Thoracic aorta (tissue), 2 donors: ENCODE data around the gene GRK2. TPM values are rescaled to one million over a fixed set of nuclear protein-coding genes. Genes with fewer than 3 reads are reported as not detected.

Experiments used
- ATAC-seq: fragments of 150-250 bp; one replicate; pipeline ENCODE4 v1.8.0; 2017; ENCODE audit warnings: low read depth; ENCODE audit not compliant: insufficient number of reproducible peaks, low FRiP score
- DNase-seq: peaks from one replicate; pipeline ENCODE4 v3.0.0-alpha.2; 2020; ENCODE audit warnings: low spot score
- H3K27ac ChIP-seq, 2 donors: fragments of 200-600 bp; sonication (generic); 1 replicate in 1 of 2; 2 replicates in 1 of 2; pipeline ENCODE4 v1.5.1; 2016; ENCODE audit warnings: mild to moderate bottlenecking in 2 of 2, moderate library complexity in 2 of 2
- H3K27me3 ChIP-seq: fragments of 200-600 bp; sonication (generic); replicated peaks from 2 replicates; pipeline ENCODE4 v1.6.0; 2016; ENCODE audit warnings: mild to moderate bottlenecking; ENCODE audit not compliant: insufficient read depth
- H3K36me3 ChIP-seq: fragments of 200-600 bp; sonication (generic); one replicate; pipeline ENCODE4 v1.5.1; 2016
- H3K4me1 ChIP-seq, 2 donors: fragments of 200-600 bp; sonication (generic); 1 replicate in 1 of 2; 2 replicates in 1 of 2; pipeline versions ENCODE4 v1.5.1 to v1.6.0; 2016; ENCODE audit warnings: low read depth in 2 of 2, mild to moderate bottlenecking in 1 of 2; ENCODE audit not compliant: control insufficient read depth in 1 of 2
- H3K4me3 ChIP-seq: fragments of 200-600 bp; sonication (generic); 2 replicates; pipeline ENCODE4 v1.5.1; 2016; ENCODE audit warnings: mild to moderate bottlenecking
- H3K9me3 ChIP-seq: fragments of 200-600 bp; sonication (generic); 2 replicates; pipeline ENCODE4 v1.5.1; 2016
- total RNA-seq, 2 donors: library from RNA; depleted of rRNA; stranded (reverse); fragments of >200 nt; gene quantifications; one replicate each; pipeline versions ENCODE4 v1.1.0 to v1.2.3, GENCODE V29; 2016
- TF ChIP-seq, protein P1 (sequence below): fragments of 200-600 bp; sonication (generic); IDR thresholded peaks from one replicate; pipeline ENCODE4 v1.5.1; 2019; ENCODE audit warnings: antibody characterized with exemption

GRK2 gene
- total RNA-seq, 2 donors from 2014 or later, result 72.8 to 85.2 TPM

DNA sequence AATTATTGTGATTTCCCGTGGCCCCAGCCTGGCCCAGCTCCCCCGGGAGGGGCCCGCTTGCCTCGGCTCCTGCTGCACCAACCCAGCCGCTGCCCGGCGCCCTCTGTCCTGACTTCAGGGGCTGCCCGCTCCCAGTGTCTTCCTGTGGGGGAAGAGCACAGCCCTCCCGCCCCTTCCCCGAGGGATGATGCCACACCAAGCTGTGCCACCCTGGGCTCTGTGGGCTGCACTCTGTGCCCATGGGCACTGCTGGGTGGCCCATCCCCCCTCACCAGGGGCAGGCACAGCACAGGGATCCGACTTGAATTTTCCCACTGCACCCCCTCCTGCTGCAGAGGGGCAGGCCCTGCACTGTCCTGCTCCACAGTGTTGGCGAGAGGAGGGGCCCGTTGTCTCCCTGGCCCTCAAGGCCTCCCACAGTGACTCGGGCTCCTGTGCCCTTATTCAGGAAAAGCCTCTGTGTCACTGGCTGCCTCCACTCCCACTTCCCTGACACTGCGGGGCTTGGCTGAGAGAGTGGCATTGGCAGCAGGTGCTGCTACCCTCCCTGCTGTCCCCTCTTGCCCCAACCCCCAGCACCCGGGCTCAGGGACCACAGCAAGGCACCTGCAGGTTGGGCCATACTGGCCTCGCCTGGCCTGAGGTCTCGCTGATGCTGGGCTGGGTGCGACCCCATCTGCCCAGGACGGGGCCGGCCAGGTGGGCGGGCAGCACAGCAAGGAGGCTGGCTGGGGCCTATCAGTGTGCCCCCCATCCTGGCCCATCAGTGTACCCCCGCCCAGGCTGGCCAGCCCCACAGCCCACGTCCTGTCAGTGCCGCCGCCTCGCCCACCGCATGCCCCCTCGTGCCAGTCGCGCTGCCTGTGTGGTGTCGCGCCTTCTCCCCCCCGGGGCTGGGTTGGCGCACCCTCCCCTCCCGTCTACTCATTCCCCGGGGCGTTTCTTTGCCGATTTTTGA, 19.5 kb downstream of the GRK2 start:
- ATAC-seq (no peak), DNase-seq (no peak)
- Histone ChIP-seq H3K4me1 (peaks cover 15 to 36% of the 10 kb centered on the region in 2 donors), H3K9me3 (no peaks in the 10 kb centered on the region), H3K36me3 (peaks cover 55% of the 10 kb centered on the region), H3K27ac (peak overlapping the region; percentile 92 to 93), H3K27me3 (no peaks in the 10 kb centered on the region), H3K4me3 (no peak overlapping the region)
- TF ChIP-seq, protein P1, sequence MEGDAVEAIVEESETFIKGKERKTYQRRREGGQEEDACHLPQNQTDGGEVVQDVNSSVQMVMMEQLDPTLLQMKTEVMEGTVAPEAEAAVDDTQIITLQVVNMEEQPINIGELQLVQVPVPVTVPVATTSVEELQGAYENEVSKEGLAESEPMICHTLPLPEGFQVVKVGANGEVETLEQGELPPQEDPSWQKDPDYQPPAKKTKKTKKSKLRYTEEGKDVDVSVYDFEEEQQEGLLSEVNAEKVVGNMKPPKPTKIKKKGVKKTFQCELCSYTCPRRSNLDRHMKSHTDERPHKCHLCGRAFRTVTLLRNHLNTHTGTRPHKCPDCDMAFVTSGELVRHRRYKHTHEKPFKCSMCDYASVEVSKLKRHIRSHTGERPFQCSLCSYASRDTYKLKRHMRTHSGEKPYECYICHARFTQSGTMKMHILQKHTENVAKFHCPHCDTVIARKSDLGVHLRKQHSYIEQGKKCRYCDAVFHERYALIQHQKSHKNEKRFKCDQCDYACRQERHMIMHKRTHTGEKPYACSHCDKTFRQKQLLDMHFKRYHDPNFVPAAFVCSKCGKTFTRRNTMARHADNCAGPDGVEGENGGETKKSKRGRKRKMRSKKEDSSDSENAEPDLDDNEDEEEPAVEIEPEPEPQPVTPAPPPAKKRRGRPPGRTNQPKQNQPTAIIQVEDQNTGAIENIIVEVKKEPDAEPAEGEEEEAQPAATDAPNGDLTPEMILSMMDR, result no peak

DNA sequence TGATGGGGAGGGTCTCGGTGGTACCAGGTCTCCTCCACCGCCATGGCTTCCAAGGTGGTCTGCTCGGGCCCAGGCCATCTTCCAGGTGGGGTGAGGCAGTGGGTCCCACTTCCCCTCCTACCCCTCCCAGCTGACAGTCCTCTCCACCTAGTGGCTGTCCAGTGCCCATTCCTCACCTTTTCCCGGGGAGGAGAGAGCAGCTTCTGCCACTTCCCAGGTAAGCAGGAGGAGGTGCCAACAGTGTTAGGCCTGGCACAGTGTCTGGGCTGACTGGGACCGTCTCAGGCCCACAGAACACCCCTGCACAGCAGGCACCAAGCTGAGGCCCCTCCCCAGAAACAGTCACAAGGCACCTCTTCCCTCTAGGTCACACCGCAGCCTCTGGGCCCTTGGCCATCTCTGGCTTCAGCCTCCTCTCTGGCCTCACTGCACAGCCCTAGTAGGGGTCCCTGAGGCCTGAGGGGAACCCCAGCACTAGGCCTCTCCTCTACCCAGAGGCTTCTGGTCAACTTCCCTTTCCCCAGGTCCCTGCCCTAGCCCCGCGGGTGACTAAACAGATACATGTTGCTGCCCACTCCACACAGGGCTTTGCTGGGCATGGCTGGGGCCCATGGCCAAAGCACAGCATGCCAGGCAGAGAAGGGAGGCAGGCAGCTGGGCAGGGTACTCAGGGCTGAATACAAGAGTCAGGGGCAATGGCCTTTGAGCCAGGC, 20.5 kb downstream of the GRK2 start:
- peaks cover 15 to 45% of the 10 kb centered on the region in 2 donors for H3K4me1 ChIP-seq
- peak overlapping the region; percentile 92 to 93 for H3K27ac ChIP-seq
- no peaks in the 10 kb centered on the region for H3K27me3 ChIP-seq
- no peak overlapping the region for H3K4me3 ChIP-seq
- TF ChIP-seq, protein P1, result no peak
- H3K36me3 ChIP-seq, result peaks cover 48% of the 10 kb centered on the region
- H3K9me3 ChIP-seq, result no peaks in the 10 kb centered on the region
- DNase-seq (no peak), ATAC-seq (no peak)

DNA sequence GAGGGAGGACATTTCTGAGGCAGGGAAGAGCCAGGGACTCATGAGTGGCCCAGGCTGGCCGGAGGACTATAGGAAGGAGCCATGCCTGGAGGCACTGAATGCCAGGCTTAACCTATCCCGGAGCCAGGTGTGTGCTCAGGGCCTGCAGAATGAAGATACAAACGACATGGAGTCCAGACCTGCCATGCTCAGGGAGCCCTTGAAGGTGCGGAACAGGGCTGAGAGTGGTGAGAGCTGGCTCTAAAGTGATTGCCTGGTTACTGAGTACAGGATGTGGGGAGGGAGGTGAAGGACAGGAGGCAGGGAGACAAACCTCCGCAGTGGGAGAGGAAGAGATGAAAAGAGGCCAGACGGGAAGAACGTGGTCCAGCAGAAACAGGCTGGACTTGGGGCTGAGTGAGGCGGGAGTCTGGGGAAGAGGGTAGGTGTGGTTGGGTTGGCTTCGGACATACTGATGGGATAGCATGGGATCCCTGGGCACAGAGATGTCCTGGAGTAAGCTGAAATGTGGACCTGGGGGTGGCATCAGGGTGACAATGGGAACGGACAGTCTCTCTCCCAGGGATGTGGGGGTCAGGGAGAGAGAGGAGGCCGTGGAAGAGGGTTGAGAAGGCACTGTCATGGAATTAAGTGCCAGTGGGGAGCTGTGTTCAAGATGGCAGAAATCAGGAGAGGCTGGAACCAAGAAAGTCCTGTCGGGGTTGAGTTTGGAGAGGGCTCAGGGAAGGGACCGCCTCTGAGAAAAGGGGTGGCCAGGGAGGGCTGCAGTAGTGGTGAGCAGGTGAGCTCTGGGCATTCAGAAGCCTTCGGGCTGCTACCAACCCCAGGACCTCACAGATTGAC, 21.3 kb downstream of the GRK2 start:
- peaks cover 40% of the 10 kb centered on the region for H3K36me3 ChIP-seq
- H3K4me3 ChIP-seq, result peak overlapping the region; percentile 97
- ATAC-seq, result no peak
- TF ChIP-seq, protein P1, result no peak
- H3K27ac ChIP-seq, result peak overlapping the region; percentile 92 to 93
- peaks cover 15 to 46% of the 10 kb centered on the region in 2 donors for H3K4me1 ChIP-seq
- no peaks in the 10 kb centered on the region for H3K9me3 ChIP-seq
- H3K27me3 ChIP-seq, result no peaks in the 10 kb centered on the region
- DNase-seq, result no peak

DNA sequence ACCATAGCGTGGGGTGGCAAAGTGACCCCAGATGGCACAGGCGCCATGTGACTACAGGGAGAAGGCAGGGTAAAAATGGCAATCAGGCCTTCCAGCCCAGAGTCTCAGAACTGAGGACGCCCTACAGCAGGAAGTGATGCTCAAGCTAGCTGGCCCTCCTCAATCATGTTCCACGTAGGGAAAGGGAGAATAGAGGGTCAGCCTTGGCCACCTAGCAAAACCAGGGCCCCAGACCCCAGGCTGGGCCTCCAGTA, 21.9 kb downstream of the GRK2 start:
- DNase-seq (no peak), ATAC-seq (no peak)
- Histone ChIP-seq H3K4me3 (peak overlapping the region; percentile 97), H3K36me3 (peaks cover 34% of the 10 kb centered on the region), H3K9me3 (no peaks in the 10 kb centered on the region), H3K4me1 (peaks cover 15 to 48% of the 10 kb centered on the region in 2 donors), H3K27ac (peak overlapping the region; percentile 92 to 93), H3K27me3 (no peaks in the 10 kb centered on the region)
- TF ChIP-seq, protein P1, result no peak
